Measurements from ENCODE around the gene SHISA3.
A peak's percentile ranks its signal among the peaks of the same experiment; 100 is the strongest.

The SHISA3 gene

GRCh38 chr4:42436928-42437565 lies 39.8 kb downstream of the SHISA3 start:
- no peak for ATAC-seq
- TF ChIP-seq TCF4 (CRISPR knock-in tag; IDR thresholded peaks at IDR 0.05; ENCODE audit: borderline replicate concordance) (peak; percentile 44; the same call in 1 of the 2 replicates), GLIS3 (CRISPR knock-in tag; IDR thresholded peaks at IDR 0.05) (no peak), BACH2 (CRISPR knock-in tag; IDR thresholded peaks at IDR 0.05; ENCODE audit: borderline replicate concordance) (no peak), ESRRG (CRISPR knock-in tag; IDR thresholded peaks at IDR 0.05) (no peak)

GRCh38 chr4:42440083-42440482 lies 42.8 kb downstream of the SHISA3 start:
- TF ChIP-seq PPARA (CRISPR knock-in tag; IDR thresholded peaks at IDR 0.05; ENCODE audit: borderline replicate concordance) = no peak
- ATAC-seq = no peak

- TF ChIP-seq BACH2 (CRISPR knock-in tag; IDR thresholded peaks at IDR 0.05; ENCODE audit: borderline replicate concordance) (no peak), TOX (CRISPR knock-in tag; IDR thresholded peaks at IDR 0.05; ENCODE audit: borderline replicate concordance) (no peak), CSRNP3 (CRISPR knock-in tag; IDR thresholded peaks at IDR 0.05) (no peak), SNAI2 (CRISPR knock-in tag; IDR thresholded peaks at IDR 0.05) (no peak)
- peak; percentile 70 for ATAC-seq
Measured at GRCh38 chr4:42442601-42443000, 45.3 kb downstream of the SHISA3 start.

- TF ChIP-seq ZFP3 (CRISPR knock-in tag; IDR thresholded peaks at IDR 0.05) (no peak), ZC3H10 (CRISPR knock-in tag; IDR thresholded peaks at IDR 0.05) (no peak), OSR1 (CRISPR knock-in tag; IDR thresholded peaks at IDR 0.05) (no peak), PPARA (CRISPR knock-in tag; IDR thresholded peaks at IDR 0.05; ENCODE audit: borderline replicate concordance) (no peak), PATZ1 (CRISPR knock-in tag; IDR thresholded peaks at IDR 0.05; ENCODE audit: borderline replicate concordance) (no peak), TCF4 (CRISPR knock-in tag; IDR thresholded peaks at IDR 0.05; ENCODE audit: borderline replicate concordance) (no peak), ZNF8 (CRISPR knock-in tag; IDR thresholded peaks at IDR 0.05) (no peak), ZFP30 (CRISPR knock-in tag; IDR thresholded peaks at IDR 0.05) (no peak), TSHZ2 (CRISPR knock-in tag; IDR thresholded peaks at IDR 0.05) (no peak), POU6F1 (CRISPR knock-in tag; IDR thresholded peaks at IDR 0.05; ENCODE audit: borderline replicate concordance, low read depth) (no peak), ISL1 (CRISPR knock-in tag; IDR thresholded peaks at IDR 0.05) (no peak), GLIS3 (CRISPR knock-in tag; IDR thresholded peaks at IDR 0.05) (no peak), ESRRG (CRISPR knock-in tag; IDR thresholded peaks at IDR 0.05) (no peak), CREB5 (CRISPR knock-in tag; IDR thresholded peaks at IDR 0.05; ENCODE audit: low read depth) (no peak), BACH2 (CRISPR knock-in tag; IDR thresholded peaks at IDR 0.05; ENCODE audit: borderline replicate concordance) (no peak)
- ATAC-seq = no peak
Measured at GRCh38 chr4:42445038-42445437, 47.8 kb downstream of the SHISA3 start.
